Dendritic cell treated with granulocyte-macrophage colony-stimulating factor and Interleukin-4, amounts not matched to agents 40 ng/mL and 50 ng/mL, for 4 days (primary cell): Measurements from ENCODE around the gene STAT2.
A peak's percentile ranks its signal among the peaks of the same experiment; 100 is the strongest.
"Not testable (repeated sequence)": the region's sequence is repeated elsewhere in the genome, so short reads cannot be mapped to it uniquely, and the experiment has no call there.

ENCODE experiments used
- H3K27ac Mint-ChIP-seq: one replicate; pipeline ENCODE4 v1.8.0; 2022; ENCODE audit warnings: mild to moderate bottlenecking, mixed read lengths
- H3K27me3 Mint-ChIP-seq: one replicate; pipeline ENCODE4 v1.8.0; 2022; ENCODE audit warnings: mild to moderate bottlenecking, mixed read lengths
- H3K36me3 Mint-ChIP-seq: one replicate; pipeline ENCODE4 v1.8.0; 2022; ENCODE audit warnings: low read depth, mixed read lengths
- H3K4me1 Mint-ChIP-seq: one replicate; pipeline ENCODE4 v1.8.0; 2022; ENCODE audit warnings: low read depth, mixed read lengths
- H3K4me3 Mint-ChIP-seq: one replicate; pipeline ENCODE4 v1.8.0; 2022; ENCODE audit warnings: mild to moderate bottlenecking, moderate library complexity, mixed read lengths
- H3K9me3 Mint-ChIP-seq: one replicate; pipeline ENCODE4 v1.8.0; 2022; ENCODE audit warnings: mixed read lengths
- intact Hi-C: fragments of 100-400 bp; cut with micrococcal nuclease; formaldehyde crosslinking; loops from one replicate; pipeline ENCODE4 v1.15.0; 2022

The STAT2 gene

DNA sequence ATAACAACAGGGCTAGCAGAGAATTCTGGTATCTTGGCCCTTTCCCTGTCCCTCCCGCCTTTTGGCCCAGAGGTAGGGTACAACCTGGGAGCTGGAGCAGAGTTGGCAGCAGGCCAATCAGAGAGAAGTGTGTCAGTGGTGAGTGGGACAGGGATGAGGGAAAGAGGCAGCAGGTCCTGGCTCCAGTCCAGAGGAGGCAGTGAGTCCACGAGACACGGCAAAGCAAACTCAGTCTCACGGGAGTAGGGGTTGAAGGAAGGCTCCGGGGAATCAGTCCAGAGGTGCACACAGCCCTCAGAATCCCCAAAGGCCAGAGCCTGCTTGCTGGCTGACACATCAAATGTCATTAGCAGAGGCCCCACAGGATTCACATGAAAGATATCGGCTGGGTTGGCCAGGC, 33.4 kb downstream of the STAT2 start:
- intact Hi-C loops, result no loop called here
- Mint-ChIP-seq H3K36me3 (peaks cover 69% of the 10 kb centered on the region), H3K4me1 (peaks cover 14% of the 10 kb centered on the region), H3K9me3 (no peaks in the 10 kb centered on the region), H3K4me3 (no peak overlapping the region), H3K27ac (no peak overlapping the region), H3K27me3 (no peaks in the 10 kb centered on the region)

DNA sequence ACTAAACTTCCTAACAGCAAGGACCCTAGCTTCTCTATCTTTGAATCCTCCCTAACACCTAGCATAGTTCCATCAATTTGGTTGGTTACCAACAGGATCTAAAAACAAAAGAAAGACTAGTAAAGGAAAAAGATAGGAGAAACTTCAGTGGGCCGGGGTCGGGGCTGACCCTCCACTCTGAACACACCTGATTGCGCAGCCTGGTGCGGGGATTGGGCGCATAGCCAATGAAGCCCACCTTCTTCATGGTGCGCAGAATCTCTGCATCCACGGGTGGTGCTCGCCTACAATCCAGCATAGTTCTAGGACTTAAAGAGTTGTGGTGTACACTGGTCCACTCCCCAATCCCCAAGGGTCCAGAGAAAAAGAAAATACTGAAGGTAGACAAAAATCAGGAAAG, 33.8 kb downstream of the STAT2 start:
- intact Hi-C loops, result no loop called here
- Mint-ChIP-seq H3K9me3 (no peaks in the 10 kb centered on the region), H3K4me1 (peaks cover 10% of the 10 kb centered on the region), H3K27me3 (no peaks in the 10 kb centered on the region), H3K4me3 (no peak overlapping the region), H3K36me3 (peaks cover 65% of the 10 kb centered on the region), H3K27ac (no peak overlapping the region)

DNA sequence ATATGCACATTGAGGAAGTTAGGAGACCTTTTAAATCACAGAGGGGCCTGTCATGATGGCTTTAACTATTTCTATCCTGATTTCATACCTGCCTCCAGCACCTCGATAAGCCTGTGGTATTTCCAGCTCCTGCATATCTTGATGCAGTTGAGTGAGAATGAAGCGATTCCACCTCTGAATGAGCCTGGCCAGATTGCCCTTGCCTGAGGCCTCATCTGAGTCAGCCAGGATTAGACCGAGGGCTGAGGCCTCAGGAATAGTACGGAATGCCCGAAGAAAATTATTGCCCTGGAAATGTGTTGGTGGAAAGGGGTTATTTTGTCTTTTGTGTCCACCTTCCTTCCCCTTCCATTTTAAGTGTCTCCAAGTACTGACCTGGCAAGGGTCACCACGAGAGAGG, 35.7 kb downstream of the STAT2 start:
- intact Hi-C loops, result no loop called here
- Mint-ChIP-seq H3K9me3 (no peaks in the 10 kb centered on the region), H3K4me1 (peaks cover 9% of the 10 kb centered on the region), H3K36me3 (peaks cover 80% of the 10 kb centered on the region), H3K27me3 (no peaks in the 10 kb centered on the region), H3K4me3 (no peak overlapping the region), H3K27ac (no peak overlapping the region)

DNA sequence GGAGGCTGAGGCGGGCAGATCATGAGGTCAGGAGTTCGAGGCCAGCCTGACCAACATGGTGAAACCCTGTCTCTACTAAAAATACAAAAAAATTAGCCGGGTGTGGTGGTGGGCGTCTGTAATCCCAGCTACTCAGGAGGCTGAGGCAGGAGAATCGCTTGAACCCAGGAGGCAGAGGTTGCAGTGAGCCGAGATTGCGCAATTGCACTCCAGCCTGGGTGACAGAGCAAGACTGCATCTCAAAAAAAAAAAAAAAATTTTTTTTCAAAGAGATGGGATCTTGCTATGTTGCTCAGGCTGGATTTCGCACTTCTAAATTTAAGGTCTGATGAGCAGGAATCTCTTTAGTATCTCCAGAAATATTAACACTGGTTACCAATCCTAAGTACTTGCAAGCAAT, 38.3 kb downstream of the STAT2 start:
- H3K27ac Mint-ChIP-seq, result not testable (repeated sequence)
- H3K36me3 Mint-ChIP-seq, result peaks cover 68% of the 10 kb centered on the region

DNA sequence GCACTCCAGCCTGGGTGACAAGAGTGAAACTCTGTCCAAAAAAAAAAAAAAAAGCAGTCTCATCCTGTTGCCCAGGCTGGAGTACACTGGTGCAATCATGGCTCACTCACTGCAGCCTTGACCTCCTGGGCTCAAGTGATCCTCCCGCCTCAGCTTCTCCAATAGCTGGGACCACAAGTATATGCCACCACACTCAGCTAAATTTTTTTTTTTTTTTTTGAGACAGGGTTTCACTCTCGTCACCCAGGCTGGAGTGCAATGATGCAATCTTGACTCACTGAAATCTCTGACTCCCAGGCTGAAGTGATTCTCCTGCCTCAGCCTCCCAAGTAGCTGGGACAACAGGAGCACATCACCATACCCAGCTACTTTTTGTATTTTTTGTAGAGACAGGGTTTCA, 38.9 kb downstream of the STAT2 start:
- peaks cover 14% of the 10 kb centered on the region for H3K4me1 Mint-ChIP-seq
- intact Hi-C loops, result no loop called here
- no peak overlapping the region for H3K27ac Mint-ChIP-seq
- H3K36me3 Mint-ChIP-seq, result peaks cover 64% of the 10 kb centered on the region
- H3K27me3 Mint-ChIP-seq, result no peaks in the 10 kb centered on the region
- H3K4me3 Mint-ChIP-seq, result no peak overlapping the region
- H3K9me3 Mint-ChIP-seq, result no peaks in the 10 kb centered on the region

More for the DNA sequence above, 38.3 kb downstream of the STAT2 start:
- H3K4me3 Mint-ChIP-seq, H3K27me3 Mint-ChIP-seq, intact Hi-C loops, H3K9me3 Mint-ChIP-seq: not testable (repeated sequence)
- peaks cover 11% of the 10 kb centered on the region for H3K4me1 Mint-ChIP-seq

DNA sequence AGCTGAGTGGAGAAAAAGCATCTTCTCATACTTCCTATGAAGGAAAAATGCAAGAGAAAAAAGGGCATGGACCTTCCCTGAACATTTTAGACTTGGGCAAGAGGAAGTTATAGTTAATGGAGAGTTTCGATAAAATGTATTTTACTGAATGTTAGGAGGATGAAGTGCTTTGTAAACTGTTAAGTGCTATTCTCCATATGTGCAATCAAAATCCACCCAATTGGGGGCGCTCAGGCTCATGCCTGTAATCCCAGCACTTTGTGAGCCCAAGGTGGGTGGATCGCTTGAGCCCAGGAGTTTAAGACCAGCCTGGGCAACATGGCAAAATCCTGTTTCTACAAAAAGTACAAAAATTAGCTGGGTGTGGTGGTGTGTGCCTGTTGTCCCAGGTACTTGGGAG, 42.2 kb downstream of the STAT2 start:
- H3K27ac Mint-ChIP-seq, result no peak overlapping the region
- H3K4me3 Mint-ChIP-seq, result no peak overlapping the region
- peaks cover 60% of the 10 kb centered on the region for H3K36me3 Mint-ChIP-seq
- no peaks in the 10 kb centered on the region for H3K9me3 Mint-ChIP-seq
- intact Hi-C loops, result no loop called here
- no peaks in the 10 kb centered on the region for H3K27me3 Mint-ChIP-seq
- peaks cover 15% of the 10 kb centered on the region for H3K4me1 Mint-ChIP-seq

DNA sequence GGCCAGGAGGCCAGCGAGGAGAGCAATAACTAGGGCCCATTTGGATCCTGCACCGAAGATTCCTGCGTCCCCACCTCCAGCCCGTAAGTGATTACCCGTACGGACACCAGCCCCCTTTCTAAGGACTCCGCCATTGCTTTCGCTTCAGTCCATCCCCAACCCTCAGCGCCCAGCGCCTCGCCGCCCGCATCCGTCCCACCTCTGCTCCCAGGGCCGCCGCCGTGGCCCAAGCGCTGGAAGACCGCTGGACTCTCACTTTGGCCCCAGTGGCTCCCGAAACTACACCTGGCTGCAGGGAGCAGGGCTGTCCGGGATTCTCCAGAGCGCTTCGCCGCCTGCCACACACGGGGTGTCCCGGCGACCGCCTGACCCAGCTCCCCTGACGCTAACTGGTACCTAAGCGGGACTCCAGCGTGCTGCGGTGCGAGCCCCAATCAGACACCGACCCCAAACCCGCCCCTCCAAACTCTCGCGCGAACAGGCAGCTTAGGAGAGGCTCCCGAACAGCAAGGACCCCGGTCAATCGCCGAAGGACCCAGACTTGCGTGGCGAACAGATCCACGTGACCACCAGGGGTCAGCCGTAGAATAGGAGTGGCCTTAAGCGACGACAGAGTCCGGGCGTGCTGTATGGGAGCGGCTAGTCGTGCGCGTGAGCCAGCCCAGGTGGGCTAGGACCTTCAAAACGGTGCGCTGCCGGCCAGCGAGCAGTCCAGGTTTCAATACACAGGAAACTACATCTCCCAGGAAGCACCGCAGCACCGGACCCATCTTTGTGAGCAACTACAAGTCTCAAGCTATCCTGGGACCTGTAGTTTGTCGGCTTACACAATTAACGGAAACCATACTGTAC, 44.1 kb downstream of the STAT2 start, which contains the start of gene CNPY2:
CNPY2 (minus strand) TSS at position 367 of the 852 bp plus-strand sequence. CDS start 771 bp downstream, outside the sequence.
- Mint-ChIP-seq H3K4me3 (peak within 1 kb of the TSS; percentile 99), H3K27me3 (no peaks in the 10 kb centered on the region), H3K36me3 (peaks cover 68% of the 10 kb centered on the region), H3K4me1 (peaks cover 16% of the 10 kb centered on the region), H3K27ac (peak within 1 kb of the TSS; percentile 100), H3K9me3 (no peaks in the 10 kb centered on the region)
- intact Hi-C loops, result loop anchor here (1.0 kb wide), 5 partner anchors 16 to 148 kb away; partner anchors contain the start of genes CS, PAN2, STAT2 and TIMELESS

DNA sequence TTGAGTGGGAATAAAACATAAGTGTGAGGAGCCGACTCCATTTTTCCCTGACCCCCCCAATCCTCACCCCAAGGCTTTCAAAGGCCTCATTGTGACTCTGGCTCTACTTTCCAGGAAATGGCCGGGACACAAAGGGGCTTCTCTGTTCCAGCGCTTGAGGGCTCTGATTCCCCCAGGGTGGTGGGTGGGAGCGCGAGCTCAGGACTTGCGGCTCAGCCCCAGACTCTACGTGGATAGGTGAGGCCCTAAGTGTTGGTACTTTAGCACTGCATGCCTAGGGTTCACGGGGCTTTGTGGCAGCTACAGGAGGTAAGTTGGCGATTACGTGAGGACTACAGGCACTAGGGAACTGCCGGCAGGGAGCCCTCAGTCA, 44.7 kb downstream of the STAT2 start:
- no peaks in the 10 kb centered on the region for H3K27me3 Mint-ChIP-seq
- H3K4me1 Mint-ChIP-seq, result peaks cover 22% of the 10 kb centered on the region
- intact Hi-C loops, result no loop called here
- peaks cover 67% of the 10 kb centered on the region for H3K36me3 Mint-ChIP-seq
- peak overlapping the region; percentile 100 for H3K27ac Mint-ChIP-seq
- no peaks in the 10 kb centered on the region for H3K9me3 Mint-ChIP-seq
- peak overlapping the region; percentile 99 for H3K4me3 Mint-ChIP-seq

DNA sequence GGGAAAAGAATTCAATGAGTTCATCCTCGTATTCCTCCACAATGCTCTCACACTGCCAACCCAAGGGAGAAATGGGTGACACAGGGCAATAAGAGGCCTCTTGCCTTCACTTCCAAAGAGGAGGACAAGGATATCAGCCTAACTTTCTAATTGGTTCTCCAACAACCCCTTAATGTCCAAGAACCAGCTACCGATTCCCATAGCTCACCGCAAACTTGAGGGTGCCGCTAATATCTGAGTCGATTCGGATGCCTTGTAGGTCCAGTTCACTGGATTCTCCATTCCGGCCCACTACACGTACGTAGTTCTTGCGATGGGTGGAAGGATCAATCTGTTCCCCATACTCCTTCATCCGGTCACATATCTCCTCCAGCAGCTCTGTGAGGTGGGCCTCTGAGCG, 48.9 kb downstream of the STAT2 start:
- intact Hi-C loops, result no loop called here
- Mint-ChIP-seq H3K4me1 (peaks cover 24% of the 10 kb centered on the region), H3K4me3 (no peak overlapping the region), H3K9me3 (no peaks in the 10 kb centered on the region), H3K27ac (no peak overlapping the region), H3K36me3 (peaks cover 59% of the 10 kb centered on the region), H3K27me3 (no peaks in the 10 kb centered on the region)

DNA sequence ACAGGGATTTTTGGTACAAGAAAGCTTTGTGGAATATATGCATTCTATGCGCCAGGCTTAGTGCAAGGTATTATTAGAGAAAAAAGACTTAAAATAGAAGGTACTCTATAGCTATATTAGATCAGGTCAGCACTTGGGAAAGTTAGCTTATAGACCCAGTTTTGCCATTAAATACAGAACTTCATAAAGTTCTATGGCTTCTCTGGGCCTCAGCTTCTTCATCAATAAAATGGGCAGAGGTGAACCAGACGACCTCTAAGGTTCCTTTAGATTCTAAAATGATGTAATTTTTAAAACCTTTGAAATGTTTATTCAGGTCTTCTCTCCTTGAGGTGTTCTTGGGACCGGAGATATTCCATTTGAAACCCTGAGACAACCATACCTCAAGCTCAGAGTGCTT, 51.2 kb downstream of the STAT2 start:
- H3K36me3 Mint-ChIP-seq, result peaks cover 59% of the 10 kb centered on the region
- no peaks in the 10 kb centered on the region for H3K9me3 Mint-ChIP-seq
- no peak overlapping the region for H3K27ac Mint-ChIP-seq
- H3K27me3 Mint-ChIP-seq, result no peaks in the 10 kb centered on the region
- peaks cover 13% of the 10 kb centered on the region for H3K4me1 Mint-ChIP-seq
- H3K4me3 Mint-ChIP-seq, result no peak overlapping the region
- intact Hi-C loops, result no loop called here

DNA sequence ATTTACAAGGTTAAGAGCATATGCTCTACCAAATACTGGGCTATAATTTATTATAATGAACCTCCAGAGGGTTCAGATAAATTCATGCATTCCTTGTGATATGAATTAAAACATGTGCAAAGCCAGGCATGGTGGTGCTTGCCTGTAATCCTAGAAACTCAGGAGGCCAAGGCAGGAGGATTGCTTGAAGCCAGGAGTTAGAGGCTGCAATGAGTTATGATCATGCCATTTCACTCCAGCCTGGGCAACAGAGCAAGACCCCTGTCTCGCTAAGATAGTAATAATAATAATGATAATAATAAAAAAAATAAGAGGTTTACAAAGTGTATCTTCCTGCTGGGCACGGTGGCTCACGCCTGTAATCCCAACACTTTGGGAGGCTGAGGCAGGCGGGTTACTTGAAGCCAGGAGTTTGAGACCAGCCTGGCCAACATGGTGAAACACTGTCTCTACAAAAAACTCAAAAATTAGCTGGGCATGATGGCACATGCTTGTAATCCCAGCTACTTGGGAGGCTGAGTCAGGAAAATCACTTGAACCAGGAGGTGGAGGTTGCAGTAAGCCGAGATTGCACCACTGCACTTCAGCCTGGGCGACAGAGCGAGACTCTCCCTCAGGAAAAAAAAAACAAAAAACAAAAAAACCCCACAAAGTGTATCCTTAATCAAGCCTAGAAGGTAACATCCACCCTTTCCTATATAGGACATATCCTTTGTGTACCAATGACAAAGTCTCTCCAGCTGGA, 52.5 kb downstream of the STAT2 start:
- Mint-ChIP-seq H3K4me3 (no peak overlapping the region), H3K27ac (no peak overlapping the region), H3K4me1 (peaks cover 14% of the 10 kb centered on the region), H3K27me3 (no peaks in the 10 kb centered on the region), H3K9me3 (no peaks in the 10 kb centered on the region), H3K36me3 (peaks cover 46% of the 10 kb centered on the region)
- intact Hi-C loops, result no loop called here

DNA sequence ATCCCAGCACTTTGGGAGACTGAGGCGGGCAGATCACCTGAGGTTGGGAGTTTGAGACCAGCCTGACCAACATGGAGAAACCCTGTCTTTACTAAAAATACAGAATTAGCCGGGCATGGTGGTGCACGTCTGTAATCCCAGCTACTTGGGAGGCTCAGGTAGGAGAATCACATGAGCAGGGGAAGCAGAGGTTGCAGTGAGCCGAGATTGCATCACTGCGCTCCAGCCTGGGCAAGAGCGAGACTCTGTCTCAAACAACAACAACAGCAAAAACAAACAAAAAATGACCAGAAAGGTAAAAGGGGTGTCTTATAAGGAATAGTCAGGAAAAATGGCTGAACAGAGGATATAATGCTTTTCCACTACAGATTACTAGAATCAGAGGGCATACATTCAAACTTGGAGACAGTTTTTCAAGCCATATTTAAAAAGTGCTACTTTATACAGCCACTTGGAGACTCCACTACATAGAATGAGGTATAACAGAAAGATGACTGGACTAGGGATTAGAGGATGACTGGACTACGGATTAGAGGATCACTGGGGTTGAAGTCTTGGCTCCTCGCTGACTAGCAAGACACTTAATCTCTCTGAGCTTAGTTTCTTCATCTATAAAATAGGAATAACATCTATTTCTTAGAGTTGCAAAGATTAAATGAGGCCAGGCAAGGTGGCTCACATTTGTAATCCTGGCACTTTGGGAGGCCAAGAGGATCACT, 54.9 kb downstream of the STAT2 start:
- Mint-ChIP-seq H3K4me3 (no peak overlapping the region), H3K27ac (no peak overlapping the region), H3K4me1 (peaks cover 25% of the 10 kb centered on the region), H3K27me3 (no peaks in the 10 kb centered on the region), H3K9me3 (no peaks in the 10 kb centered on the region), H3K36me3 (peaks cover 34% of the 10 kb centered on the region)
- intact Hi-C loops, result no loop called here

DNA sequence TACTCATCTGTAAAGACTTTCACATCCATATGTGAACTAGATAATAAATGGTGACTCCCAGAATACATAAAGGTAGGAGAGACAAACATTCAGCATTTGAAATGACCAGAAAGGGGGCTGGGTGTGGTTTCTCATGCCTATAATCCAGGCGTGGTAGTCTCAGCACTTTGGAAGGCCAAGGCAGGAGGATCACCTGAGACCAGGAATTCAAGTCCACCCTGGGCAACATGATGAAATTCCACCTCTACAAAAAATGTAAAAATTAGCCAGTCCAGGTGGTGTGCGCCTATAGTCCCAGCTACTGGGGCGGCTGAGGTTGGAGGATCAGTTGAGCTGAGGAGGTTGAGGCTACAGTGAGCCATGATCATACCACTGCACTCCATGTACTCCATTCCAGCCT, 55.6 kb downstream of the STAT2 start:
- Mint-ChIP-seq H3K36me3 (peaks cover 34% of the 10 kb centered on the region), H3K27ac (no peak overlapping the region), H3K9me3 (no peaks in the 10 kb centered on the region), H3K27me3 (no peaks in the 10 kb centered on the region), H3K4me1 (peaks cover 21% of the 10 kb centered on the region), H3K4me3 (no peak overlapping the region)
- intact Hi-C loops, result no loop called here
